Measurements from ENCODE around the gene SLC39A8.

The SLC39A8 gene

DNA sequence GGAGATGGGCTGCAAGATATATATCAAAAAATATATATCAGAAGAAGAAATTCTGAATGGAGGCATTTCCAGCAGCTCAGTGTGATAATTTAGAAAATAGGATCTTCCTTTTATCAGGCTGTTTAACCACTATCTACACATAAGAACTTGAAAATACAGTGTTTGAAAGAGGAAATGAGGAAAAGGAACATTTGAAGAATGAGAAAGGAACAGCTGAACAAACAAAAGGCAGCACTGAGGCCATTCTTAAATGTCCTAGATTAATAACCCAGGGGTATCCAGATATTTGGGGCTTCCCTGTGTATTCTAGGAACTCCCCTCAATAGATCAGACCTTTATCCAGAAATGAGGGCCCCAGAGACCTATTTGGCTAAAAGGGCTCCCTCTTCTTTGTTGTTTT is 4.1 kb downstream of the SLC39A8 start:
- no peak for DNase-seq (ENCODE audit: low read depth in 2 of 2, low spot score in 1 of 2)

DNA sequence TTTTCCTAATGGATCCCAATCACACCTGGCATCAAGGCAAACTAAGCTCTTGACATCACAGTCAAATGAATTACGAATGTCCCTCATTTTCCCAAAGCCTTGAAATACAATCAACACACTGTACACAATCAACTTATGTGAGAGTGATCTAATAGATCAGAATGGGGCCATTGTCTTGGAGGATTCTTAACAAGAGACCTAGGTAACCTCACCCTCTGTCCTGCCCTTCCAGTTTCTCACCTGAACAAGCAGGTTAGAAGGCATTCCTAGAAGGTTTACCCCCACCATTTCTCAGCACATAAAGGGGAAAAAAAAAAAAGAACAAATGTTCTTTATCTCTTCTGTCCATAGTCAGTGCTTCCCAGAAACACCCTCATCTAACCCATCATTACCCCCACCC is 6.3 kb downstream of the SLC39A8 start:
- DNase-seq (ENCODE audit: low read depth in 2 of 2, low spot score in 1 of 2): no peak

DNA sequence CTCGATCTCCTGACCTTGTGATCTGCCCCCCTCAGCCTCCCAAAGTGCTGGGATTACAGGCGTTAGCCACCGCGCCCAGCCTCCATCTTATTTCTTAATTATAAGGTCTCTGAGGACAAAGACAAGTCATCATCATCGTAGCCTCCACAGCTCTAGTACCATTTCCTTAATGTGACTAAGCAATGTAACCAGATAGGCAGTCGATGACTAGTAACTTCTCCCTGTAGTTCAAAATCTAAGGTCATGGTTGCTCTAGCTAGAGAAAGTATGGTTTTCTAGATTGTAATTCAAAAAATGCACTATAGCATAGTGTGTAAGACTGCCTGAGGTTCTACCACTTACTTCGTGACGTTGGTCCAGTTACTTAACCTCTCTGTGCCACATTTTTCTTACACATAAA is 6.9 kb downstream of the SLC39A8 start:
- DNase-seq (ENCODE audit: low read depth in 2 of 2, low spot score in 1 of 2): no peak

DNA sequence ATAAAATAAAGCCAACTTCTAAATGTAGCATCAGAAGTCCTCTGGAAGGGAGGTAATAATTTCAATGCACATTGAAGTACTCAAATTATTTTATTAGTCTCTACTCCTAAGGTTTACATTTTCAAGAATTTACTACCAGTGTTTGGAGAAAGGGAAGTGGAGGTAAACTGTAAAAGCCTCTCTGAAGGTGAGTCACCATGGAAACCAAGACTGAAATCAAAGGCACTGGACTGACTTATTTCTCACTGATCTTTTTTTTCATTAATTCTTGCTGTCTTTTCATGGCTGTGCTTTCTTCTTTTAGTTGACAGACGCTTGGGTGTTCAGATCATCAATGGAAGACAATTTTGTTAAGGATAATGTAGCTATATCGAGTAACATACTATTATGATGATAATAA is 9.7 kb downstream of the SLC39A8 start:
- DNase-seq (ENCODE audit: low read depth in 2 of 2, low spot score in 1 of 2): no peak

DNA sequence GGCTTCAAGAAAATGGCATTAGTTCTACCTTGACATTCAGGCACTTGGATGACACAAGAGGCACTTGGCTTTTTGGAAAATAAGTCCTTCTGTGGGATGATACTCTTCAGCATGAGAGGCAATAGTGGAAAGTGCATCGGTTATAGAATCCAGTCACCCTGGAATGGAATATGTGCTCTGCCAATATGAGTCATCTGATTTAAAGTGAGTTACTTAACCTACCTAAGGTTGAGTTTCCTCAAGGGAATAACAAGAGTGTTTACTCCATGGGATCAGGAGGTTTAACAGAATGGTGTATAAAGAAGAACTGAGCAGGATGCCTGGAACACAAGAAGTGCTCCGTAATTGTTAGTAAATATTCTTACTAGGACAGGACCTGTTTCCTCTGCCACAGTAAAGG is 10.7 kb downstream of the SLC39A8 start:
- DNase-seq (ENCODE audit: low read depth in 2 of 2, low spot score in 1 of 2): no peak

DNA sequence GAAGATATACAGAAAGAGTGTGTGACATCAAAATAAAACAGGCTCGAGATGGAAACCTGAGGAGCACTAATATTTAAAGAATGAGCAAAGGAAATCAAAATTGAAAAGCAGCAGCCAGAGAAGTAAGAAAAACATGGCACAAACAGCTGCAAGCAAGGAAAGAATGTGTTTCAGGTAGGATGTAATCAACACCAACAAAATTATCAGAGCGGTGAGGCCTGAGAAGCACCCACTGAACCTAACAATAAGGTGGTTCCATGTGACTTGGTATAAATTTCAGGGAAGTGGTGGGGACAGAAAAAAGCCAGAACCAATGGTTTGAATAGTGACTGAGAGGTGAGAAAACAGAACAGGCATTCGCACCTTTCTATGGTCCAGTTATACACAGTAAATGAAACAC is 11.5 kb downstream of the SLC39A8 start:
- no peak for DNase-seq (ENCODE audit: low read depth in 2 of 2, low spot score in 1 of 2)

DNA sequence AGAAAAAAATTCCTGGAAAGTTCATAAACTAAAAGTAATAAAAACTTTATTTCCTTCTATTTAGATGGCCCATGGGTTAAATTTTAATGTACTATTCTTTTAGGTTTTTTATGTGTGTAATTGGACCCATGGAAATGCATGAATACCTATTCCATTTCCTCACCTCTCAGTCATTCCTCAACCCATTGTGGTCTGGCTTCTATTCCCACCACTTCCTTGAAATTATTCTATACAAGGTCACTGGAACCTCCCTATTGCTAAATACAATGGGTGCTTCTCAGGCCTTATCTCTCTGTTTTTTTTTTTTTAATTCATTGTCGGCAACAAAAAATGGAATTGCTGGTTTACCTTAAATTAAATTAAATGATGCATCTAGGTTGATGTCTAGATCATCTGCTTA is 17.2 kb downstream of the SLC39A8 start:
- DNase-seq (ENCODE audit: low read depth in 2 of 2, low spot score in 1 of 2): no peak

DNA sequence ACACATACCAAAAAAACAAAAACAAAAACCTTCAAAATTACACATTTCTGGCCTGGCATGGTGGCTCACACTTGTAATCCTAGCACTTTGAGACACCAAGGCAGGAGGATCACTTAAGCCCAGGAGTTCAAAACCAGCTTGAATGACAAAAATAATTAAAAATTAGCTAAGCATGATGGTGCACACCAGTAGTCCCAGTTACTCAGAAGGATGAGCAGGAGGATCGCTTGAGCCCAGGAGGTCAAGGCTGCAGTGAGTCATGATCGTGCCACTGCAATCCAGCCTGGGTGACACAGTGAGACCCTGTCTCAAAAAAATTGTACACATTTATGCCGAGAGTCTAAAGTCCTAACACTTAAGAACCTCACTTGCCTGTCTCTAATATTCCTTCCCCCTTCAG is 18.3 kb downstream of the SLC39A8 start:
- no peak for DNase-seq (ENCODE audit: low read depth in 2 of 2, low spot score in 1 of 2)

DNA sequence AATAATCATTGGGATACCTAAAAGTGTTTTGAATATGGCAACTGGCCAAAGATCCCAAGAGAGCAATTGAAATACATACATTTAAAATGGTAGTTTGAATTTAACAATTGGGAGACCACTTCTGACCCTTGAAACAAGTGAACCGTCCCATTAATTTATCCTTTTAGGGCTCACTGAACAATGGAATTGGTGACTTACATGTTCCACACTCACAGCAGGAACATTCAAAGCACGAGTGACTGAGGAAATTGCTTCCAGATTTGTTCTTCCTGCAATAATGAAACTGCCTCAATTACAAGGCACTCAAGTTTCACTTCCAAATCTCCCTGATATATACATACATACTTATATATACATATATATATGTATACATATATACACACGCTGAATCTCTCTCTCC is 20.6 kb downstream of the SLC39A8 start:
- DNase-seq (ENCODE audit: low read depth in 2 of 2, low spot score in 1 of 2): no peak

DNA sequence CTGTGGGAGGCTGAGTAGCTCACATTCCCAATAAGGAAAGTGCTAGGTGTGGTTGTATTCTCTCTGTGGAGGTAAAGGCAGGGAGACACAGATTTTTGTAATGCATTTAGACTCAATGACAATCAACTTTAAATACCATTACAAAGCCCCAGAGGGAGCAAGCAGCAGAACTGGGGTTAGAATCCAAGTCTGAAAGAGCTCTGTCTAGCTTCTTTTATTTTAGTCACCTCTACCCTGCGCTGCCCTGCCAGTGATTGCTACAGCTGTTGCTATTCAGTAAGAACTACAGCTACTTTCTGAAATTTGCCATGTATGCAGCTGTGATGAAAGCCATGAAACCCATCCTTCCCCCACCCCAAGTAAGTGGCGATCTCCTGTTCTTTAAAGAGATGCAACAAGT is 22.5 kb downstream of the SLC39A8 start:
- no peak for DNase-seq (ENCODE audit: low read depth in 2 of 2, low spot score in 1 of 2)

DNA sequence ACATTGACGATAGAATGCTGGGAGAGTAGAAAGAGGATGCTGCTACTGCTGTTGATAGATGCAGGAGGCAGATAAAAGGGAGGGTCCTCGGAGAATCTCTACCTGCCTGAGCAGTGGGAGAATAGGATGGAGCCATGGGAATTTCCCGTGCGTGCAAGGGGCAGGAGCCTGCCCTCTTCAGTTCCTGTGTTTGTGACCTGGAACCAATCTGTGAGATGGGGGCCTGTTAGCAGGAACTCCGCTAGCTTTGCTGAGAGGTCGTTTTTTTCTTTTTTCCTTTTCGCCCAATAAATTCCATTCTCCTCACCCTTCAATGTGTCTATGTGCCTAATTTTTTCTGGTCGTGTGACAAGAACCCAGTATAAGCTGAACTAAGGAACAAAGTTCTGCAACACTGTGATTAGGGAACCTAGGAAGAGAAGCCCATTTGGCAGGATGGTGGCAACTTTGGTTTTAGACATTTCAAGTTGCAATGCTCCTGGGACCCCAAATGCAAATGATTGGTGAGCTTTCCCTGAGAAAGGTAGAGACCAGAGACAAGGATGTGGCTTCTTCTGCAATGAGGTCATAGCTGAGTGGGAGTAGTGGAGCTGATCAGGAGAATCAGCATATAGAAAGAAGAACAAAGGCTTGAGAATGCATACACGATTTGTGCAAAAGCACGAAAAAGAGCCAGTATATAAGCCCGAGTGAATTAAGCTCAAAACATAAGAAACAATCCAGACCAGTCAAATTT is 23.9 kb downstream of the SLC39A8 start:
- no peak for DNase-seq (ENCODE audit: low read depth in 2 of 2, low spot score in 1 of 2)

DNA sequence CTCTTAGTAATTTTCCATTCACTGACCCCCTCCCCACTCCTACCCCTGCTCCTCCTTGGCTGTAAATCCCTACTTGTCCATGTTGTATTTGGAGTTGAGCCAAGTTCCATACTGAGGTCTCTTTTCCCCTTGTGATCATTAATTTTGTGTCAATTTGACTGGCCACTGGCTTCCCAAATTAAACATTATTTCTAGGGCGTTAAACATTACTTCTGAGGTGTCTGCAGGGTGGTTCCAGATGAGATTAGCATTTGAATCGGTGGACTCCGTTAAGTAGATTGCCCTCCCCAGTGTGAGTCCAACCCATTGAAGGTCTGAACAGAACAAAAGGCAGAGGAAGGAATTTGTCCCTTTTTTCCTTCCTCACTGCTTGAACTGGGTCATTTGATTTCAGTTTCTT is 25.7 kb downstream of the SLC39A8 start:
- DNase-seq (ENCODE audit: low read depth in 2 of 2, low spot score in 1 of 2): no peak

DNA sequence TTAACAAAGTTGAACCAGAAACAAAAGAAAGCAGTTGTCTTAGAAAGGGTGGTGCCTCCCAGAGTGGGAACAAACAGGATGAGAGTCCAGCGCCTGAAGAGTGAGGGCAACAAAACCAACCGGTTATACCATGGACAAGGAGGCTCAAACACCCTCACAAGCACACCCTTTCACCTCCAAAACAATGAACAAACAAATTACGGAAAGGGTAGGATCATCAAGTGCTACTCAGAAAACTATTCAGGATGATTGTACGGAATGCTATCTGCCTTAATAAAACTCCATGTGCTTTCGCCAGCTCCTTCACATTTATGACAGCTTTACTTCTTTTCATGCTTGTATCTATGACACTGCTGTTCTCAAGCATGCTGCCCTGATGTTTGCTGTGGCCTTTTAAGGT is 26.8 kb downstream of the SLC39A8 start:
- no peak for DNase-seq (ENCODE audit: low read depth in 2 of 2, low spot score in 1 of 2)

DNA sequence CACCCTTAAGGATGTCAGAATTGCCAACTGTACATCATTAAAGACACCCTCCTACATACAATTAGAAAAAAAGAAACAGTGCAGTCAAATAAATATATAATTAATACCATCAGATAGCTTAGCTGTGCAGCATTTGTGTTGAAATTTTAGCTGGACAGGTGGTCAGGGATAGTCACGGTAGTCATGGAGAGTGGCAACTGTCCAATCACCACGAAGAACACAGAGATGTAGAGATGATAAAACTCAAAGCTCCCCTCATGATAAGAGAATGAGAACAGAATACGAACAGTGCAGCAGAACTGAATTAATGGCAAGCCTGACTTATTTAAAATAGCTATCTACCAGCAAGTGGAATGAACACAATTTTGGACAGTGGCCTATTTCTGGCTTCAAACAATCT is 27.2 kb downstream of the SLC39A8 start:
- no peak for DNase-seq (ENCODE audit: low read depth in 2 of 2, low spot score in 1 of 2)

DNA sequence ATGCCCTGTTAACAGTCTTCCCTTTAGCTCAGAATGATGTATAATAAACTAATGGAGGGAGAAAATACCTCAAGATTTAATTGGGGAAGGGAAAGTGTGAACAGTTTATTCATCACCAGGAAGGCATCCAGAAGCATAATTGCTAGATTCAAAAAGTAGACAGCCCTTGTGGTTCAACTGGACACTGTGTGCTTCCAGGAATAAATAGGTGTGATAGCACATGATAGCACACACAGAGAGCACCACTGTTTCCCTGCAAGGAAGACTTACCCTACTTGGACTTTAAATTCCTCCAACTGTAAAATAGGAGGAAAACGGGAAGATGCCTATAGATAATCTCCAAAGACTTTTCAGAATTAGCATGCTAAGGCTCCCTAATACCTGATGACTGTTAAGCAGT is 27.8 kb downstream of the SLC39A8 start:
- DNase-seq (ENCODE audit: low read depth in 2 of 2, low spot score in 1 of 2): no peak

DNA sequence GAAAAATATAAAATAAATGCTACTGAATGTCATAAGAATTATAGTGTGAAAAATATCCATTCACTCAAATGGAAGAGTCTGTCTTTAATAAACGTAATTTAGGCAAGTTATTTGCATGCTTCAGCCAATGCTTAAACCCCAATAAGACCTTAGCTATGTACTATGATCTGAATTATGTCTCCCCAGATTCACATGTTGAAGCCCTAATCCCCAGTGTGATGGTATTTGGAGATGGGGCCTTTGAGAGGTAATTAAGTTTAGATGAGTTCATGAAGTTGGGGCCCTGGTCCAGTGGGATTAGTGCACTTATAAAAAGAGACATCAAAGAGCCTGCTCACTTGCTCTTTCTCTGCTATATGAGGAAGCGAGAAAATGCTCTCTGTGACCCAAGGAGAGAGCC is 28.7 kb downstream of the SLC39A8 start:
- no peak for DNase-seq (ENCODE audit: low read depth in 2 of 2, low spot score in 1 of 2)

DNA sequence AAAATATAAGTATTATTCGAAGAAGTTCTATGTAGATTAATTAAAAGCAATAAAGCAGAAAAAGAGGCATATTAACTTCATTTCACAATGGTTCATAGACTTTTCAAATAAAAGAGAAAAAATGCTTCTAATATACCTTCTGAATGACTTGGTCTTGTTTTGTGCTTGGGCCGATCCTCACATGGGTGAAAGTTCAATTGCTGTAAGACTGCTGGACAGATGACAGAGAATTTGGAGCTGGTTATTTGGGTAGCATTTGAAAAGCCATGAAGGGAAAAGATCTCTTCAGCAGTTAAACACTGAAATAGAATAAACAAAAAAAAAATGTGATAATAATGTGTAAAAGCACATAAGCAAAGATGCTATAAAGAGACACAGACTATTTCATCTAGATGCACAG is 29.8 kb downstream of the SLC39A8 start:
- DNase-seq (ENCODE audit: low read depth in 2 of 2, low spot score in 1 of 2): no peak

DNA sequence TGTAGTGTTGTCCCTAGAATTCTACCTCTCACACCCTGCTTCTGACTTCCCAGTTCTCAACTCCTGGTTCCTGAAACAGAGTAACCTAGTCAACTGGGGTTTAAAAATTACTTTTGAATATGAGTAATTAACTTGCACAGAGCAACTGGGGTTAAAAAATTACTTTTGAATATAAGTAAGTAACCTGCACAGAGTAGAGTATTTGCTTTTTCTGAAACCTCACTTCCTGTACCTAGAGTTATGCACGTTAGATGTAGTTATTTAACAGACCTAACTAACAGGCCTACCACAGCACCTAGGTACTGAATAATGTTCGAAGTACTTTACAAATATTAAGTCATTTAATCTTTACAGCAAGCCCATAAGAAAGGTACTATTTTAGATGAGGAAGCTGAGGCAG is 32.9 kb downstream of the SLC39A8 start:
- DNase-seq (ENCODE audit: low read depth in 2 of 2, low spot score in 1 of 2): no peak

DNA sequence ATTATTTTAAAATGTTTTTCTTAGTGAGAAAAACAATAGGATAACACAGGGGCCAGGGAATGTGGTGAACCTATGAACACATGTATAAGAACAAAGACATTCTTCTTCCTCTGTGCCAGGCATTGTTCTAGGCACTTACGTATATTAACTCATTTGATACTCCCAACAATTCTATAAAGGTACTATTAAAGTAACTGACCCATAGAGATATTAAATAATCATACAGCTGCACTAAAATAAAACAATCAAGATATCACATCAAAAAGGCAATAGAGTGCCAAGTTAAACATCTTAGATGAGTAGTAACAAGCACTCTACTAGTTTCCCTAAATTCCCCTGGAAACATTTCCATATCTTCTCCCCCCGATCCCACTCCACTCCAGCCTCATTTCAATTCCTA is 33.4 kb downstream of the SLC39A8 start:
- no peak for DNase-seq (ENCODE audit: low read depth in 2 of 2, low spot score in 1 of 2)

DNA sequence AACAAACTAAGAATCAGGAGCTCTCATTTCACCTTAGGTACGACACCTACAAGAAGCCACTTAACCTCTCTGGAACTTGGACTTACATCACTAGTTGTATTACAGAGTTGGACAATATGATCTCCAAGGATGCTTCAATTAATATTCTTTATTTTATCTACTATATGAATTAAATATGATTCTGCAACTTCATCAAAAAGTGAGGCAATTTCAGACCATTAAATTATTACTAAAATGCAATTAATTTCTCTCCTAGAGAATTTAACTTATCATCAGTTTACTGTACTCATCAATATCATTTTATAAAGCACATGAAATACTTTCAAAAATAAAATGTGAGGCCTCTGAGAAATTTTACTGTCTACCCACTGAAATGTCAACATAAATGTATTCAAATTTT is 33.9 kb downstream of the SLC39A8 start:
- DNase-seq (ENCODE audit: low read depth in 2 of 2, low spot score in 1 of 2): no peak

DNA sequence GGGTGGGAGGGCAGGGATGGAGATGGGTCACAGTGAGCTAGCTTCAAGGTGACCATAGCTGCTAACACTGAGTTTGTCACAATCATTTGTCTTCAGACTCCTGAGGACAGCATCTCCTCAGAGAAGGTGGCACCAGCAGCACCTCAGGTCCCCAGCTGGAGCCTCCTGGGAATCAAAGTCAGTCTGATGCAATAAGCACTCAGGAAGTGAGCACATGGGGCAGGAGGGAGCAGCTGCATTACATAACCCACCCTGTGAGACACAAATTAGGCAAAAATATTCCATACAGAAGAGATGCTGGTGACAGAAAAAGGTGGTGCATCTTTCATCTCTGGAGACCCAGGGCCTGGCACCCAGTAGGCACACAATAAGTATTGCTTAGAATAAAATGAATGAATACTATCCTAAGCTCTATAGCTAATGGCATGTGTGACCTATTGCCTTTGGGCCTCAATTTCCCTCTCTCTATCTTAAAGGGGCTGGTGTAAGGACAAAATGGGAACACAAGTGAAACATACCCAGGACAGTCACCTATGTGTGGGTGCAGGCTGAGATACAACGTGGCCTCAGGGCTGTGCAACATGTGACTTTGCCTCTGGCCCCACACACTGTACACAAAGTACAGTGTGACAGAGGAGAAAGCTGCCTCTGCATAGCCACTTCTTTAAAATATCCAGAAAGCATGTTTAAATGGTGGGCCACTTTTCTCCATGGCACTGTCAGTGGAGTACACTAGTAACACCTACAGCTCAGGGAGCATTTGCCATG is 37.1 kb downstream of the SLC39A8 start:
- DNase-seq (ENCODE audit: low read depth in 2 of 2, low spot score in 1 of 2): no peak

DNA sequence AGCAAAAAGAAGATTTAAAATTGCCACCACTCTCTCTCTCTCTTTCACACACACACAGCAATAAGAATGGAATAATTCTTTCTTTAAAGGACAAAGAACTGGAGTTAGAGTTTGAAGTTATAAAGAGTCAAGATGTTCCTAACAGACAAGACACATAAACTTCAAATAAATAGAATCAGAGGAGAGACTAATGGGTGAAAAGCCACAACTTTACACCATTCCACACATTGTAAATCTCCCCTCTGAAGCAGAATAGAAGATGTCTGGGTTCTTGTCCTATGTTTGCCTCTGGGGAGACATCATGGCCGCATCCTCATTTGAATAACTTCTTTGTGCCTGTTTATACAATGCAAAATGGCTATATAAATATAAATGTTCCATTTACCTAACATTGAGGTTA is 39.6 kb downstream of the SLC39A8 start:
- no peak for DNase-seq (ENCODE audit: low read depth in 2 of 2, low spot score in 1 of 2)

DNA sequence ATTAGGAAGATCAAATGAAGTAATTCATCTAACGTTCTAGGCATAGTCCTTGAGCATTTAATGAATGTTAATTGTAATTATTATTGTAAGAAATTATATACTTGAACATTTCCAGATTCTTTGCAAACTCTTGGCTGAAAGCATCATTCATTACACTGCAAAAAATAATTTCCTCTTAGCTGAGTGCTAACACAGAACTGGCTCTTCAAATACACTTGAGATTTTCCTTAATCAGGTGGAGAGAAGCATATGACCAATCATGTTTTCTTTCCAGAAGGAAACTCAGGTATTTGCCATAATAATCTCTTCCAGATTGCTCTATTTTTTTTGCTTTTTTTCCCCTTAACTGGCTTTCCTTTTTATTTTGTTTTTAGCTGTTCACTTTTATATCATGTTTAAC is 42.5 kb downstream of the SLC39A8 start:
- DNase-seq (ENCODE audit: low read depth in 2 of 2, low spot score in 1 of 2): no peak
